ENCODE data around the gene RGS5.

Gene RGS5

DNA sequence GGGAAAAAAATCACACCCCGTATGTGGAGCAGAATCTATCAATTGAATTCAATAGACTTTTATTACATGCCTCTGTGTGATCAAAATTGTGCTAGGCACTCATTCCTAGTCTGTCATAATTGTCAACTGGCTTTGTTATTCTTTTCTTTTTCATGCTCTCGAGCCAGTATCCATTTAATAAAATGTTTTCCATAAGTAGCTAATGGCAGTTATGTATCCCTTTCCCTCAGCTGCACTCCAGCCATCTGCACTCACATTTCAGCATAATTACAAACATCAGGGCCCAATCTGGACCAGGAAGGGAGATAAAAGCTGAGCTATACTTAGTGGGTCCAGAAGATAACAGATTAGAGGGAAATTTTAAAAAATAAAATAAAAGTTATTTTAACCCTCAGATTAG, 15.9 kb downstream of the RGS5 start:
- DNase-seq (ENCODE audit: extremely low read depth in 1 of 2, low read depth in 1 of 2) = no peak

DNA sequence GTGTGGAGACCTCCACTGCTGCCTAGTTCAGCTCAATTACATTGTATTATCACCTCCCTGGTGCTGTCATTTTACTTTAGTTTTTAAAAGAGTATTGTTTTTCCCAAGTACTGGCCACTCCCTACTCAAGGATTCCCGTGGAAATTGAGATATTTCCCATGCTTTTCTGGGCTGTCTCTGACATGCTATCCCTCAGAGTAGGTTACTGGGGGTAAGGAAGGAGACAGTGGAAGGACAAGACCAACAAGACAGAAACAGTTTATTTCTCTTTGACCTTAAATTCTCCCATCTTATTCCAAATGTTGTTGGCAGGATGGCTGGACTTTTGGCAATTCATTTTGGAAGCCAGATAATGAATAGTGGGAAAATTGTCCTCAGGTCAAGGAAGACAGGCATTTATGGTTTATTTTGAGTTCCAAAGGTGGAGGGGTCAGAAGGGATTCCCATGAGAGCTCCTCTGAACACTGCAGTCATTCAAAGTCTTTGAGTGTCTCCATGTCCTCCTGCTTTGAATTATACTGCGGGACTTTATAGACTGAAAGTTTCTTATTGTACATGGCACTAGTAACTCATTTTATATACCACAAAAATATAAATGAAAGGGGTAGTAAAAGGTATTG, 20.3 kb downstream of the RGS5 start:
- no peak for DNase-seq (ENCODE audit: extremely low read depth in 1 of 2, low read depth in 1 of 2)

DNA sequence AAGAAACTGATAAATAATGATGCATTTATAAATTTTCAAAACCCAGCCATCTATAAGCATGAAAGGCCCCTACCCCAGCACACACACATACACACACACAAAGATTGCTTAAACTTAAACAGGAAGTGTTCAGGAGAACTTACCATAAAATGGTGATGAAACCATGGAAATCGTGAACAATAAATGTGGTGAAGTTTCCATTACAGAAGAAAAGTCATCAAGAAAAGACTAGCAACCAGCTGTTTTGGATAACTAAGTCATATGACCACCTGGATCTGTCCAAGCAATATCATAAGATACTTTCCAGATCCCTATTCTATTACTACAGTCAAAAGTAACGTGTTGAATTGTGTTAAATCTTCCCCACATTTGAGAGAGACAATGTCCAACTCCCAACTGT, 24.1 kb downstream of the RGS5 start:
- DNase-seq (ENCODE audit: extremely low read depth in 1 of 2, low read depth in 1 of 2) = no peak

DNA sequence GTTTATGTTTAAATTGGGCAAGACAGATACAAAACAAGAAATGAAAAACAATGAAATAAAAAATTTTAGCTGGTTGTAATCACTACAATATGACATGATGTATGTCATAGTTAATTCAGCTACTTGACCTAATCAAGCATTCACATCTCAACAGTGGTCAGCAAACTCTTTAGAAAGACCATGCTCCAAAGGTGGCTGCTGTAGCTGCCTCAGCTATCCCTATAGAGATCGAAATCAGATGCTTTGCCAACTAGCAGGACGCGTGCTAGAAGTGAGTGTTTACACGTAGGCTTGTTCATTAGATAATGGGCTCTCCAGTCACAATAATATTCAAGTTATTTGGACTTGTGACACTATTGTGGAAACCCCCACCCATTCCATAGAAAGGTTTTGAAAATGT, 25.9 kb downstream of the RGS5 start:
- DNase-seq (ENCODE audit: extremely low read depth in 1 of 2, low read depth in 1 of 2) = no peak

DNA sequence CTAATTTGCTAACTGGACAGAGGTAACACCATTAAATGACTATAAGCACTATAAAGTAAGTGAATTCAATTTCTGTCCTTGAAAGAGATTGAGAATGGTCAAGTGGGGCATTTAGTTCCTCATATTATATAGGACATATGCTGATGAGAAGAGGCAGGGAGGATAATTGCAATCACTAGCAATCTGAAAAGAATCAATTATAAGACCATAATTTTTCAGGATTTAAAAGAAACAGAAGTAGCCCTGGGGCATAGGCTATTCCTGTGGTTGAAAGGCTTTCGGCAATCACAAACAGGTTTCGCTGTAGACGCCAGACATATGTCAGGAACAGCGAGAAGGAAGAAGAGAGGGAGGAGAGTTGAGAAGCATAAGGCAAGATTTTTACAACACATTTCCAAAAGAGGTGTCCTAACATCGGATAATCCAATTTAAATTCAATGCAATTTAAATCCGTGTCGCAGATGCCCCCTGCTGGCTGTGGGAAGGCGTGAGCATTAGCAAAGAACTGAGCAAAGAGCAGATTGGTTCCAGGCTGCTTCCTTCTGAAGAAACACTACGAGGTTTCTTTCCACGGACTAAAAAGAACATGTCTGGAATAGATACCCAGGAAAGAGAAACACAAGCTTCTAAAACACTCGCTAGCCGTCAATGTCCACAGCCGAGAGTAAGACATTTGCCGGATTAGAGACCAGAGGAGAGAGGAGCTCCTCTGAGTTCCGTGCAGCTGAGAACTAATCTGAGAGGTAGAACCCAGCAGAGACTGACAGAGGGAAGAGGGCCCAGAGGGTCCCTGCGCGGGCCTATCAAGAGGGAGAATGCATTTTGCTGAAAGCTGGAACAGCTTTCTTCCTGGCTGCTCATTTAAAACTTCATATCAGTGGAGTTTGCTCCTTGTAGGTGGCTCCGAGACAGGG, 27.9 kb downstream of the RGS5 start:
- peak in 1 of 2 donors; percentile 16 for DNase-seq (ENCODE audit: extremely low read depth in 1 of 2, low read depth in 1 of 2)

DNA sequence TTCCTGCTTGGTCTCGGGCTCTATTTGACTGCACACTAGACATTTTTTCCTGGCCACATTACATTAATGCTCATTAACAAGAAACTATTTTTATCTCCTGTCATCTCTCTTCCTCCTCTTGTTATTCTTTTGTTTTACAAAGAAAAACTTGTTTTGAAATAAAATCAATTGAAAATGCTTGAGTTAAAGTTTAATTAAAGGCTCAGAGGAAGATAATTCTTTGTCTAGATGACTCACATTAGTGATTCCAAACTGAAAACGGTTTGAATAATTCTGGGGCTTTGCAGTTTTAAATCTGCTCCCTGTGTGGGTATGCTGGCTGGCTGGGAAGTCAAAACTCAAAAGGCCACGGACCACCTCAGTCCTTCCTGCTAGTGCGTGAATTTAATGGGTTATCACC, 29.6 kb downstream of the RGS5 start:
- DNase-seq (ENCODE audit: extremely low read depth in 1 of 2, low read depth in 1 of 2) = no peak

DNA sequence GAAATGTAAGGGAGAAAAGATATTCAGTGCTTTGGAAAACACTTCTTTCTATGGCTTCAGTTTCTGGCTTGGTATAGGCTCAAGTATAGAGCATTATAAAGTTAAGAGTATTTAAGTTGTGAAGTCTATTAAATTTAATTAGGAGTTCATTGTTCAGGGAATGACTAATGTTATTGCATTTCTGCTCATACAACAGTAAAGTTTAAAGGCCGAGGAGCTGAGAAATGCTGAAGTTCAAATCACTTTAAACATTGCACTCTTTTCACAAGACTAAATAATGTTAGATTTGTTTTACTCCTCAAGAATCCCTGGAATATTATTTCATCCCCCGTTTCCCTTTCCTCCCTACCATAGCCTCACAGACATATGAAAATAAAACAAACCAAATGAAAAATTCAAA, 30.1 kb downstream of the RGS5 start:
- no peak for DNase-seq (ENCODE audit: extremely low read depth in 1 of 2, low read depth in 1 of 2)

DNA sequence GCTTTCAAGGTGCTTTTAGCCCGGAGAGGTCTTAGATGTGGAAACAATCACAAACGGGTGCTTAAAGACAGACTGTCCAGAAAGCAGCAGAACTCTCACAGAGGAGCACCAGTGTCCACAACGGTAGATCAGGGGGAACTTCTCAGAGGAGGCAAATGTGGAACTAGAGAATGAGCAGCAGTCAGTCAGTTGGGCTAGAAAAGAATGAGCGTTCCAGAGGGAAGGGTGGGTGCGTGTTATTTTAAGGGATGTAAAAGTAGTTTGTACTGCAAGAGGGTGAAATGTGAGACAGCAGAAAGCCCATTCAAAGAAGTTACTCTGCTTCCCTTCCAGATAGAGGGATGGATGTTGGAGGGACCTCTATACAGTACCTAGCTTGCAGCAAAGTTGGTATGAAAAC, 30.9 kb downstream of the RGS5 start:
- DNase-seq (ENCODE audit: extremely low read depth in 1 of 2, low read depth in 1 of 2) = no peak

DNA sequence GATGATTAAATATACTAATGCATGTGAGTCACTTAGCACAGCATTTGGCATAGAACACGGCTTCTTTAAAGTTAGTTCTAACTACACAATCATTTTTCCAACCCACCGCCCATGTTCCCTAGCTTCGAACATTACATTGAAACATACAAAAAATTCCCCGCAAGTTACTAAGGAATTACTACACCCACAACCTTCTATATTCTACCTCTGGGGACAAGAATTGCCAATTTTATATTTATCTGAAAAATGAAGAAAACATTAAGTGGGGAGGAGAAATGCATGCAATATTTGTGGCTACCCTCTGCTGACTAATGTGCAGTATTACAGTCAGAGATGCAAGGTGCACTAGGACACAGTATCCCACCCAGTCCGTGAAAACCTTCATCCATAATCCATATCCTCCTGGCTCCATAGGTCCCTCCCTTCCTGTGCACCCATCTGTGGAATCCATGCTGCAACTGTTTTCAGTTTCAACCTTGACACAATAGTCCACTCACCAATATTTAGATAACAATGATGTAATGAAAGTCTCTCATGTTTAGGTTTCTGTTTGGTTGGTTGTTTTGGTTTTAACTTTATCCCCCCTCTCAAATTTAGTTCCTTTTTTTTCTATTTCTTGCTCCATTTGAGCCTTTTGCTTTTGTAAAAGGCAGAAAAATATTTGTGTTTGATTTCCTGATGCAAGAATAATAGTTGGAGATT, 31.6 kb downstream of the RGS5 start:
- DNase-seq (ENCODE audit: extremely low read depth in 1 of 2, low read depth in 1 of 2) = no peak

DNA sequence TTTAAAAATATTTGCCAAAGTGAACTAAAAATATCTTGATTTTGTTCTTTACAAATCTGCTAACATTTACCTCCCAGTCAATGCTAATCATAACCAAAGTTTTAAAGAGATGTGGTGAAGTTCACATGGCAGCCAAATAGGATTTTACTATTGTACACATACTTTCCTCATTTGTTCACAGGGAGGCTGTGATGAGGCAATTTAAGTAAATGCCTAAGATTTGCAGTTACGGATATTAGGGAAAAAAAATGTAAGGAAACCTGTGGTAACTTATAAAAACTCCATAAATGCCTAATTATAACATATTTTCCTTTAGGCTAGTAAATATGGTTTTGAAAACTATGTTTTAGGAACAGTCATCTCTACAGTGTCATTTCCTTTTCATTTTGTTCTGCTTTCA, 32.4 kb downstream of the RGS5 start:
- DNase-seq (ENCODE audit: extremely low read depth in 1 of 2, low read depth in 1 of 2) = no peak

DNA sequence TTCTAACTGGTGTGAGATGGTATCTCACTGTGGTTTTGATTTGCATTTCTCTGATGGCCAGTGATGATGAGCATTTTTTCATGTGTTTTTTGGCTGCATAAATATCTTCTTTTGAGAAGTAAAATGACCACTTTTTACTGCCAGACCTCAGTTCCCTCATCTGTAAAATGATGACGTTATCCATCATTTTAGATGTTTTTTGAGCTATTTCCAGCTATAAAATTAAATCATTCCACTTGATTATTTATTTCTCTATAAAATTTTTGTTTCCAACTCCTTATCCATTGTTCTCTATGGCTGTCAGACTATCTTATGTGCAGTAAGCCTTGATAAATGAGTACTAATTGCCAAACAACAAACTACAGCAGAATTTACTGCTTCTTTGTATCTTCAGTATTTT, 33.2 kb downstream of the RGS5 start:
- no peak for DNase-seq (ENCODE audit: extremely low read depth in 1 of 2, low read depth in 1 of 2)

DNA sequence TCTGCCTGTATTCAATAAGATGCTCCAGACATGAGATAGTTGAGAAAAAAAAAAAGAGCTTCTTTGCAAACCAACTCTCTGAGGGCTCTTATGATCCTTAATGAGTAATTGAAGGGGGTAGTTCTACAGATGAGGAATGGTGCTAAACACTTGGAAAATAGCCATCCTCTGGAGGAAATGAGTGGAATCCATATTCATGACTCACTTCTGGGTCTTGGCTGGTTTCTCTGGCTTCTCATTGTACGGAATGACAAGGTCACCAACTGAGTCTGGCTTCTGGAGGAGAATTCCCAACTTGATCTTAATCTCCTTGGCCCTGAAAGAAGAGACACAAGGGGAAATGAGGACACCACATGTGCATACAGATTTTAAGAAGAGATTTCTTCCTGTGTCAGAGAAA, 34.7 kb downstream of the RGS5 start:
- no peak for DNase-seq (ENCODE audit: extremely low read depth in 1 of 2, low read depth in 1 of 2)

DNA sequence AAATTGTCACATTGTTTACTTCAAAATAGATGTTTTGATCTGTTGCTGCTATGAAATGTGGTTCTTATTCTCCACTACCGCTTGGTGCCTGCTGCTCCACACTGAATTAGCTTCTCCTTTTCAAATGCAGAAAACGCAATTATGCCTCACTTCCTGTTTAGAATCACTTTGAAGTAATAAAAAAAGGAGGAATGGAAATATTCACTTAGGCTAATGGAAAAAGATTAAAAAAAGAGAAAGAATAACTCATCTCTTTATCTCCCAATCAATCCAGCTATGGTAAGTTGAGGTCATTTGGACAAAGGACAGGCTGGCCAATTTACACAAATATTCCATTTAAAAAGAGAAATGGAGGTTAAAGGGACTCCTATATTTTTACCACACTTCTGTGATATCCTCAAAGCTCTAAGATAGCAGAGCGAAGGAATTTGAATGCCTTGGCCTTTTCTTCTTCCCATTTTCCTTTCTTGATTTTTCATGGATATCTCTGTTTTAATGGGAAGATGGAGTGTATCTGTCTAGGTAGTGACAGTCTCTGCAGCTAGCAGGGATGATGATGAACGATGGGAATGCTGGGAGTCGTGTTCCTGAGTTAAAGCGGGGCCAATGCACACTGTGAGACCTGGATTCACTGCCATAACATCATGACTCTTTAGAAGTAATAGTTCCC, 35.7 kb downstream of the RGS5 start:
- DNase-seq (ENCODE audit: extremely low read depth in 1 of 2, low read depth in 1 of 2) = no peak

DNA sequence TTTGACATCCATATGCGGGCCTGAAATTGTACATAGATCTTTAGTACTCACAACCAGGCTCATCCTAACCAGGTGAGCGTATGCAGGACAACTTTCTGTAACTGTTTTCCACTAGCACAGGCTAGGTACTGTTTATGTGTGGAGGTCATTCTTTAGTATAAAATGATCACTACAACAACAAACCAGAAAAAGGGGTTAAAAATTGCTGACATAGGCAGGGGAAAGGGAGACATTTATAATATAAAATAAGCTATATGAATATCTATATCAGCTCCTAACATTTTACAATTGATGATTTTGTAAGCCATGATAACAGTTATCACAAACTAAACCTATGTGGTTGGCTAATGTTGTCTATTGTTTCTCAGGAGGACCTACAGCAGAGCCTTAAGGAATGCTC, 37.6 kb downstream of the RGS5 start:
- no peak for DNase-seq (ENCODE audit: extremely low read depth in 1 of 2, low read depth in 1 of 2)

DNA sequence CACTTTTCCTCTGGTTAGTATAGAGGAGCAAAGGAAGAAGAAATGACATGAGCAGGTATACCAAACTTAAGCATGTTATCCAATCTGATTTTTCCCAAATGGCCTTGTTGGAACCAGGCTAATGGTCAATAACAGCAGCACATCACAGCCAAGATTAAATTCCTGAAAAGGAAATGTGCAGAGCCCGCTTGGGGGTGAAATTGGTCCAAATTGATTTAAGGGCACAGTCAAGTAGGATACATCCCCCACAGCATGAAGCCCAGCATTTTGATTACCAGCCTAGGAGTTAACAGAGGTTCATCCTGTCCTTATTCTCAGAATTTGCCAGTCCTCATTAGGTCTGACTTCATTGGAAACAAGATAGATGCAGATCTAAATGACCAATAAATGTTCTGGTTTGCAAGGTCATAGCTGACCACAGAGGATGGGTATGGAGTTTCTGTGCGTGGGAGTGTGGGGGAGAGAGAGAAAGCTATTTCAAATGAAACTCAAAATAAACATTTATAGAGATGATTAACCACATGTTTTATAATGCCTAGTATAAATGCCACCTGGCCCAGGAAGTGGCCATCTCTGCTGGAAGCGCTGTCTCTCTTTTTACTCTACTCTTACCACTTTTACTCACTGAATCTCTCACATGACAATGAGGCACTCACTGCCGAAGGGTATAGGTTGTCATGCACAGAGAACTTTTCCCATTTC, 38.7 kb downstream of the RGS5 start:
- no peak for DNase-seq (ENCODE audit: extremely low read depth in 1 of 2, low read depth in 1 of 2)

DNA sequence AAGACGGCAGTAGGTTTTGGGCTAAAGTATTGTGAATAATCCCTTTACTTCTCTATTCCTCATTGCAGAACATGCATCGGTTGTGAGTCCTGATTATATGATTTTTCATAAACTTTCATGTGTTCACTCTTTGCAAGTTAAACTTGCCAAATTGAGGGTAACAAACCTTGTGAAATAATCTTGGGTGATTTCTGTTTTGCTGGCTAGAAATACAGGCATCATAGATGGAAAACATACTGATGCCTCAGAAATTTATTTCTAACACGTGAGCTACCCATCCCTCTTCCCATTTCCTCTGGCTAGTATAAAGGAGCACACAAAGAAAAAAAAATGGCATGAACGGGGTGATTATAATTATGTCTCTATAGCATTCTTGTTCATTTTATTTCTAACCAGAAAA, 39.6 kb downstream of the RGS5 start:
- no peak for DNase-seq (ENCODE audit: extremely low read depth in 1 of 2, low read depth in 1 of 2)

DNA sequence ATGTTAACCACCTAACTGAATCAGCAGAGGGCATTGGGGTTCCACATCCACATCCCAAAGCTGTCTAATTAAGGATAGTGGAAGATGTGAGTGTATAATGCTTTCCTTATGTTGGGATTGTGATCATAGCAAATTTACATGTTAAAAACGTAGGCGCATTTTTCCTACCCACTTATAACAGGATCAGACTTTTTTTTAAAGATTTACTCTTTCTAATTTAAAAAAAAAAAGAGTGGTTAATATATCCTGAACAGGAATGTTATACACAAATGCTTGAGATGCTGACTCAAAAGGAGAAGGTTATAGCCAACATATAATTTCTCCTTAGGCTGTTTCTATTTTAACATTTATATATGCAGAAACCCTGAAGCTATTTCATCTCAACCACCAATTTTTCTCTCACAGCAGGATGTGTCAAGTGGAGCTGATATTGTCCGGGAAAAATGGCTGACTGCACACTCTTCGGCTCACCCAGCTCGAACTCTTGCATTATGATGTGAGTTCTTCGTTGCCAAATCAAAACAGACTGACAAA, 40.3 kb downstream of the RGS5 start:
- no peak for DNase-seq (ENCODE audit: extremely low read depth in 1 of 2, low read depth in 1 of 2)

DNA sequence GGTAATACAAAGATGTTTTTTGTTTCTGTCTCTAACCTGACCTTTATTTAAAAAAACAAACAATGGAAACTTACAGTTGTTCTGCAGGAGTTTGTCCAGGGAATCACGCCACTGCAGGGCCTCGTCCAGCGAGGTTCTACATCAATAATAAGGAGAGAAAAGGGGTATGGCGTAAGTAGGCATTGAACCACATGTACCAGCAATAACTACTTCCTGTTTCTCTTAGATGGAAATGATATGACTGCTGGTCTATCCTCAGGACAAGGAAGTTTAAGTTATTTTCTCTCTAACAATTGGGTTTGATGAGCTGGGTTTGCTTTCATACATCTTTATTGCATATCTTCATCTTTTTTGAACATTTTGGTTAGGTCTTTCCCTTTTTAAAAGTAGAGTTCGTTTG, 40.9 kb downstream of the RGS5 start:
- DNase-seq (ENCODE audit: extremely low read depth in 1 of 2, low read depth in 1 of 2) = no peak

DNA sequence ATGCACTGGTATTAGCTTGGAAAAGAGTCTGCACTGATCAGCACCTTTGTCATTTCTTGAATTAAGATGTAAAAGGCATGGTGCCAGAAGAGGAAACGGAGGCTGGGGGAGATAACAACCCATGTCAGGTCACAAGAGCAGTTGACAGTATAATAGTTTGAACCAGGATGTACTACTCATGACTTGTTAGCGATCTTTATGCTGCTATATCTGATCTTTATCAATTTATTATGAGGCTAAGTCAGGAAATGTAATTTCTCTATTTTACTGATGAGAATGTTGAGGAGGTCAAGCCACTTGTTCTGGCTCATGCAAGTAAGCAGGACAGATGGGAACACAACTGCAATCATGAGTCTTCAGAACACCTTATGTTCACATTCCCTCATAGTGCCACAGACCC, 41.4 kb downstream of the RGS5 start:
- no peak for DNase-seq (ENCODE audit: extremely low read depth in 1 of 2, low read depth in 1 of 2)

DNA sequence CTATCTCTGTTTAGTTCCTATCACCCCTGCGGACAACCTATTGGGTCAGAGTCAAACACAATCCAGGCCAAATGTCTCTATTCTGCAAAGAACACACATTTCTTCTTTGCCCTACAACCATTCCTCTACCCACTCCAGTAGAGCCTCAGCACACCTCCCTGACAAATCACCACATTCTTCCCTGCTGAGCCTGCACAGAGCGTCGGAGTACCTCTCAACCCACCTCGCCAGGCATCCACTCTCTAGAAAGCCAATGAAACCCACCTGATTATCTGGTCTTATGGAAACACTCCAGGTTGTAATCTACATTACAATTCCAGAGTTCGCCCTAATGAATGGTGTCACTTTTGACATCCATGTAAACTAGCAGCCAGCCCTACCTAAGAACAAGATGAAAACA, 47.1 kb downstream of the RGS5 start:
- DNase-seq (ENCODE audit: extremely low read depth in 1 of 2, low read depth in 1 of 2) = no peak

DNA sequence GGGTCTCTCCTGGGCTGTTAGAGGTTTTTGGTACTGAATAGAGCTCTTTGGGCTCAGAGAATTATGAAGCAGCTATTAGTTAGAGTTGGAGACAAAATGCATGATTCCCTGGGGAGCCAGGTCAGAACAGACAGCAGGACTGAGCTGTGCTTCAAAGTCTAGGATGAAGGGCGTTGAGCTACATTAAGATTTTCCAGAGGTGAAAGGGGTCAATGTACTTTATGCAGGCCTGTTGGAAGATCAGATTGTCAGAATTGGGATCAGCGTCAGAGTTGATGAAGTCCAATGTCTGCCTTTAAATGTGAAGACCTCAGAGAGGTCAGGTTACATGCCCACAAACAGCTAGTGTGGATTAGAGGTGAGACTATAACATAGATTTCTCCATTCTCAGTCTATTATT, 53.8 kb downstream of the RGS5 start:
- DNase-seq (ENCODE audit: extremely low read depth in 1 of 2, low read depth in 1 of 2) = no peak
